ENCODE data around the gene STPG4. TPM values are rescaled to one million over a fixed set of nuclear protein-coding genes. Genes with fewer than 3 reads are reported as not detected.

The STPG4 gene
- total RNA-seq, 1 donor from 2014 or later: 0.50 TPM

DNA sequence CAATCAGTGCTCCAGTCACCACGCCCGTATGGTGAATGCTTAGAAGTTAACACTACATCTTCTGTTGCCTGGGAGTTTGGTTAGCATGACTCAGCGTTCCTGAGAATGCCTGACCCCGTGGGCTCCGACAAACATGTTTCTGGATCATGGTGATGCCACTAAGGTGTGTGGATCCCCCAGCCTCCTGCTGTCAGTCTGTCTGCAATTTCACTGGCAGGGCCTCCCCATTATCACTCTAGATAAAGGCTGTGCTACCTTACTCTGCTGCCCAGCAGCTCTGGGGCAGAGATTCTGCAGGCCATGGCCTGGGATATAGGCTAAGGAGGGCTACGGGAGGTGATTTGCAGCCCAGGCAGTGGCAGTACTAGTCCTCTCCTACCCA, 66.0 kb downstream of the STPG4 start:
- intact Hi-C loops (cut with micrococcal nuclease): no loop called here

DNA sequence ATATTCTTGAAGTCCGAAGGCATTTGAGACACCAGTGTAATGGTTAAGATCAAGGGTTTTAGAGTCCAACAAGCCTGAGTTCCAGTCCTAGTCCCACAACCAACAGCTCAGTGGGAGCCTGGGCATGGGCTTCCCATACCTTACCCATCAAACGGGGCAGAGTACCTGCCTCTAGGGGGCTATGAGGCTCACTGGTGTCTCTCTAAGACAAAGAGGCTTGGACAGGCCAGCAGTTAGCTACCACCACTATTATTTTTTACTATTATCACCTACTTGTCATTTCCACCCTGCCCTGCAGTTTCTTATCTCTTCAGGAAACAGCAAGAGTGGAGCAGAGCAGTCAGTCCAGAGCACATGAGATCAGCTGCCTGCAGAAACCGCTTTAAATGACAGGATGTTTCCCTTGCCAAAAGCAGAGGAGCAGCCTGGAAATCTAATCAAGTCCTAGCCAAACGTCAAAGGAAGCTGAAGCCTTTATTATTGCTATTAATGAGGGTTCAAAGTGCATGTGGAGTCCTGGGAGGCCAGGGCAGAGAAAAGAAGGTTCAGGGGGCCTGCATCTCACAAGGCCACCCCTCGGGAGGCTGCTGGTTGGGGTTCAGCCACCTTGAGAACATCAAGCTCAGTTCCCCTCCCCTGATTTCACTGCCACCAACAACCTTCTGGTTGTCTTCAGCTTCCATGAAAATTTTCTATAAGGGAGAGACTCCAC, 66.6 kb downstream of the STPG4 start:
- intact Hi-C loops (cut with micrococcal nuclease): no loop called here

DNA sequence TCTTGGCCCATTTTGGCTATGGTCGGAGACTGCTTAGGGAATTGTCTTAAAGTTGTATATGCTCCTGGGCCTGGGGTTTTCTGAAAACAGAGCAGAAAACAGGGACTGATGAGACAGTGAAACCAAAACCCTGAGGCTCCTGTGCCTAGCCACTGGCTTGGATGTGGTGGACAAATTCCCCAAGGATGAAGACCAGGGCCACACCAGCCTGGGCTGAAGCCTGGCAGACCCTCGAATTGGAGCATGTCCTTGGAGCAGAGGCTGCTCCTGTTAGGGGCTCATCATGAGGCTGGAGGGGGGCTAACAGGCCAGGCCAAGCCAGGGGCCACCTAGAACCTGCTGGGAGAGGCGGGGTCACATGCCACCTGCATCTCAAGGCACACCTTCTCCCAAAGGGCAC, 68.1 kb downstream of the STPG4 start:
- intact Hi-C loops (cut with micrococcal nuclease): no loop called here

DNA sequence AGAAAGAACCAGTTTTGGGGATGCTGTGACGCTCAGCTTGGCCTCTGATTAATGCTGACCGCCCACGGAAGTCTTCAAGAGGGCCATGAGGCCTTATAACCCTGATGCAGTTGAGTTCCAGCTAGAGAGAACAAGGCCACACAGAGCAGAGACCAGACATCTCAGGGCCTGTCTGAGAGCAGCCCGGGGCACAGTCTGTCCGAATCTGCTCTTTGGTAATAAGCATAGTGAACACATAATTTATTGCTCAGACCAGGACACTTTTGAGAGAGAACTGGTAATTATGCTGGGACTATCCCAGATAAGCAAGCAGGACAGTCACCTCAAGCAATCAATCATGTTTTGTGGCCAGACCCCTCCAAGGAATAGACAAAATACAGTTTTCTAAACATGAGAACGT, 68.5 kb downstream of the STPG4 start:
- intact Hi-C loops (cut with micrococcal nuclease): no loop called here

DNA sequence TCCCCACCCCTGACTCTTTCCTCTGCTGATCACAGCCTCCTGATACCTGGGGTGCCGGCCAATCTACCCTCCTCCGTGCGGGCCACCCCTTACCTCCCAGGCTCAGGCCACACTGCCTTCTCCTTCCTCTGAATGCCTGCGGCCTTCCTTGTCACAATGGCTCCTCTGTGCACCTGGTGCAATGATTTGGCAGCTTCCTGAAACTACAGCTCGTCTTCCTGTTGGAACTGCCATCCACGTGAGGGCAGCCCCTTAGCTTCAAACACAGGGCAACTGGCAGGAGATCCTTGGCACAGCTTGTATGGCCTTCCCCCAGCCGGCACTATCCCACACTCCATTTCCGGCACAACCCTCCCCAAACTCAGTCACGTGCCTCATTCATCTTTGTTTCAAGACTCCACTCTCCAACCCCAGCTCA, 69.0 kb downstream of the STPG4 start:
- intact Hi-C loops (cut with micrococcal nuclease): no loop called here

DNA sequence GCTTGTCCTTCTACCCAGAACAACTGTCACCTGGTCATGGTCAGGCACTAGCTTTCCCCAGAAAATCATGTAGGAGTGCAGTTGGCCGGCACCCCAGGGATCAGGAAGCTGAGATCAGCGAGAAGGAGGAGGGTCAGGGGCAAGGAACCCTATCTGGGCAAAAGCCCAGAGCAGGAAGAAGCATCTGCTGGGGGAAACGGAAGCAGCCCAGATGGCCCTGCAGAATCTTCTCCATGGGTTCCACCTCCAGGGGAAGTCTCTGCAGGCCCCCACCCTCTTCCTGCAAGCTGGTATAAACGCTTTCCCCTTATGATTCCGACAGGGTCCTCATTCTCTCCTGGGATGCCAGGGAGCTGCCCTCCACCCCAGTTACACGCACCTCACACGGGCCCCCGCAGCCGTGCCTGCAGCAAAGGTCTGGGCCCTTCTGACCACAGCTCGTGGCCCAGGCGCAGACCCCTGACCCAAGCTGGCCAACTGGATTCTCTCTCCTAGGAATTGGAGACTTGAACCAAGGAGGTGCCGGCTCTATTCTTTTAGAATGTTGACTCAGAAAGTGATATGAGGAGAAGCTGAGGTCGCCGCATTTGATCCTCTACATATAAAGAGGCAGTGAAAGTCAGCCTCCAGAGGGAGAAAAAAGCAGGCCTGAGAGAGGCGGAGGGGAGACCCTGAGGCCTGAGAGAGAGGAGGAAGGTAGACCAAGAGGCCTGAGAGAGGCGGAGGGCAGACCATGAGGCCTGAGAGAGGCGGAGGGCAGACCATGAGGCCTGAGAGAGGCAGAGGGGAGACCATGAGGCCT, 71.0 kb downstream of the STPG4 start:
- intact Hi-C loops (cut with micrococcal nuclease): no loop called here

DNA sequence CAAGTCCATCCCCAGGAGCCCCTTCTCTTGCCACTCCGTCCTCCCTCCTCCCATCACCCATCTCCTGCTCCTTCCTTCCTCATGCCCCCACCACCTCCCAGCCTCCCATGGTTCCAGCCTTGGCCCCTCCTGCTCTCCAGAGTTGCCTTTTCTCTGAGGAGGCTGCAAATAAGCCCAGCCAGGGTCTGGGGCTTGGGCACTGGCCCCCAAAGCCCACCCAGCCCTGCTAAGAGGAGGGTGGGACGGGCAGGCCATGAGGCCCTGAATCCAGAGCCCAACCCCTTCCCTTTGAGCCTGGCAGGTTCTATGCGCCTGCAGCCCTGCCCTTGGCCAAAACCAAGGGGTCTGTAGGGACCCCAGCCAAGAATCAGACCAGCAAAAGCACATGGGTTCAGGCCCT, 71.6 kb downstream of the STPG4 start:
- intact Hi-C loops (cut with micrococcal nuclease): no loop called here

DNA sequence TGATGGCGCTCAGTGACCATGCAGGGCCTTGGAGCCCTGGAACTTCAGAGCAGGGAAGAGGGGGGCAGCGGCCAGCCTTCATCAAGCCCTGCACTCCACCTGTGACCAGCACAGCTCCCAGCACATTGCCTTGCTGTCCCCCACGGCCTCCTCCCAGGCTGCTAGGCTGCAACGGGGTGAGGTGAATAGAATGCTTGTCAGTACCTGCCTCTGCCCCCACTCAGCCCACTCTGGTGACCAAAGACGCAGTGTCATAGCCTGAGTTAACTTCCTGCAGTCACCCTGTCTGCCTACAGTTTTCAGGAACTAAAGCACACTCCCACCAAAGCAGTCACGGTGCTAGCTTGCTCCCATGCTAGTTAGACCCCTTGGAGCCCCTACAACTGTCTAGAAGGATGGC, 72.1 kb downstream of the STPG4 start:
- intact Hi-C loops (cut with micrococcal nuclease): no loop called here

DNA sequence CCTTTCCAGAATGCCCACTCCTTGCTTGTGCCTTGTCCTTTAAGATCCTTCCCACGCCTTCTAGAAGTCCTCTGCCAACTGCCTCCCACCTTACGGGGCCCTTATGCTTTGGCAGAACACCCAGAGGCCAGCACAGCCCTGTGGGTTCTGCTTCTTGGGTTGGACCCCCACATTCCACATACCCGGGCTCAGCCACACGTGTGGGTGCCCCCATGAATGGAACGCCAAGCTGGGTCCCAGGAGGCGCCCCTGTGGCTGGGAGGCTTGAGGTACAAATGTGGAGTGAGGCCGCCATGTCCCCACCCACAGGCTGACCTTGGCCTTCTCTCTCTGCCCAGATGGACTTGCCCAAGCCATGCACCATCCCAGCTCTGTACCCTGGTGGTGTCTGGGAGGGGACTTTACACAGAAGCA, 74.2 kb downstream of the STPG4 start:
- intact Hi-C loops (cut with micrococcal nuclease): no loop called here

DNA sequence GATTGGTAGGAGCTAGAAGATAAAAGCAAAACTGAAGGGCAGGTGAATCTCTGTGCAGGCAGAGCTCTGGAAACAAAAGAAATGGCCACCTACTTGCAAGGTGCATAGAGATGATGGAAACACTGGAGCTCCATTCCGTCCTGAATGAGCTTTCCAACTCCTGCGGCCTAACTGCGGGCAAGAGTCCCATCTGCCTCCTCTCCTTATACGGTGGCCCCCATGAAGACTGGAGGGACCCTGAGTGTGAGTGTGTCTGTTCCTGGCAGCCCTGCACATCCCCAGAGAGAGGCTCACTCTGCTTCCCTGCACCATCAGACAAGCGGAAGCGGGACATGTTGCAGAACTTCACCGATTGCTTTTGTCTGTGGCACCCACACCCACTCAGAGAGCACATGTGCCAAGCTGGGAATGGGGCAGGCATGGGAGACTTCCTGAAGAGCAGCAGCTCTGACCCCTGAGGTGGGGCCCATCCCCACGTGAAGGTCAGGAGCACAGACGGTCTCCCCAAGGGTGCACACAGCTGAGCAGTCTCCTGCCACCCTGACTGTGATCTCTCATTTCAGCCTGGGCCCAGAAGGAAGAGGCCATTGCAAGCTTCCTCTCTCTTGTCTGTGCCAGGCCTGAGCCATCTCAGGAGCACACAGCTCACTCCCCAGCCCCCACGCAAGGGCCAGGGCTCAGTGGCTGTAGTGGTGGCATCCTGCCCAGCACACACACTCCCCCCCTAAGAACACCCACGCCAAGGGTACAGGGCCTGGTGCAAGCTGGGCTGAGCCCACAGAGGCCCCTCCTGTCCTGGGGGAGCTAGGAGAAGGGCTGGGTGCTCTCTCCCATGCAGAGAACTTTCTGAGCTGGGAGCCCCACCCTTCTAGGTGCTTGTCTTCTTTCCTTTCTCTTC, 75.3 kb downstream of the STPG4 start:
- intact Hi-C loops (cut with micrococcal nuclease): no loop called here

DNA sequence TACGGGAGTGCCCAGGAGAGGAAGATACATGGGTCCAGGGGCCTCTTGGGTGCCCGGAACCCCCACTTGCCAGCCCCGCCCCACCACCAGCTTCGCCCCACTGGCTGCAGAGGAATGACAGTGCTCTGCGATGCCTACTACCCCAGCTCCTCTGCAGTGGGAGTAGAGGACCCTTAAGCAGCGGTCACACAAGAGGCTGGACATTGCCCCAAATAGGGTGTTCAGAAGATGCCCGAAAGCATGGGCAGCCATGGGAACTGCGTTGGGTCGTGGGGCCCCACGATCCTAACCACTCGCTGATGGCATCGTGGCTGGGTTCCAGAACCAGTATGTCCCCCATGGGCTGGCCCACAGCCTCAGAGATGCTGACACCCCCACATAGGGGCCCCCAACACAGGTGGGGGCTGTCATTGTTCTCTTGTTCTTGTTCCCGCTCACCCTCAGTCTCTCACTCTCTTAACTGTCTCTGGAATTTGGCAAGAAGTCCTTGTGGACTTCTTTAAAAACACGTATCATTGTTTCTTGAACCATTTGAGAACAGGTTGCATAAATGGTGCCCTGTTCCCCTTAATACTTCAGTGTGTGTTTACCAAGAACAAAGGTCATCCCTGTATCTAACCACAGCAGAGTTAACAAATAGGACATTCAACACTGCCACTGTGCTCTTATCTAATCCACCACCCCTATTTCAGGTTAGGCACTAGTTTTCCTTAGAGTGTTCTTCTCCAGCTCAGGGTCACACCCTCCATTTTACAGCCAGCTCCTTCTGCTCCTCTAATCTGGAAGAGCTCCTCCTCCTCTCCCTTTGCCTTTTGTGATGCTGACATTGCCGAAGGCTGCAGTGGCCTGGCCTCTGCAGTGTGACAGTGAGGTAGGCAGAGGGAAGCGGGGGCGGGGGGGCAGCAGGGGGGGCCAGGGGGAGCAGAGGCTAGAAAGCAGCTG, 76.3 kb downstream of the STPG4 start:
- intact Hi-C loops (cut with micrococcal nuclease): no loop called here

DNA sequence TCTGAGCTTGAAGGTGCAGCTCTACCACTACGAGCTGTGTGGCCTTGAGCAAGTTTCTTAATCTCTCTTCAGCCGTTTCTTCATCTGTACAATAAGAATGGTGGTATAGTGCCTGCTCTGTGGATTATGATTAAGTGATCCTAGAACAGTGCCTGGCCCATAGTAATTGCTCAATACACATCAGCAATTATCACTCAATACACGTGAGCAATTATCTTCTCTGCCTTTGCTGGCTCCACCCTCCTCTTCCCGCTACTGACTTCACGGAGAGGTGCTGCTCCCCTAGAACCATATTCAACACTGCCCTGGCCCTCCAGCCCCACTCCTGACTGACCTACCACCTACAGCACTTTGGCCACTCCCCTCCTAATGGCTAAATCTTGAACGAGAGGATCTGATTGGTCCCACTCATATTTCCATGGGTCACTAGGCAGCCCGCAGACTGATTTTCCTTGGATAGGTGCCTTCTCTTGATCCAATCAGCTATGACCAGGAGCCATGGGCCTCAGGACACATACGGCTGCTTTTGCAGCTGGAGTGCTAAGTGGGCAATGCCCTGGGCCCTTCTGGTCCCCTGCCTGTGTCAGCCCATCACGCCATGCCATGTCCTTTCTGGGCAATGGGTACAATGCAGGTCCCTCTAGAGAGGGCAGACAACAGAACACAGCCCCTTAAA, 77.5 kb downstream of the STPG4 start:
- intact Hi-C loops (cut with micrococcal nuclease): no loop called here

DNA sequence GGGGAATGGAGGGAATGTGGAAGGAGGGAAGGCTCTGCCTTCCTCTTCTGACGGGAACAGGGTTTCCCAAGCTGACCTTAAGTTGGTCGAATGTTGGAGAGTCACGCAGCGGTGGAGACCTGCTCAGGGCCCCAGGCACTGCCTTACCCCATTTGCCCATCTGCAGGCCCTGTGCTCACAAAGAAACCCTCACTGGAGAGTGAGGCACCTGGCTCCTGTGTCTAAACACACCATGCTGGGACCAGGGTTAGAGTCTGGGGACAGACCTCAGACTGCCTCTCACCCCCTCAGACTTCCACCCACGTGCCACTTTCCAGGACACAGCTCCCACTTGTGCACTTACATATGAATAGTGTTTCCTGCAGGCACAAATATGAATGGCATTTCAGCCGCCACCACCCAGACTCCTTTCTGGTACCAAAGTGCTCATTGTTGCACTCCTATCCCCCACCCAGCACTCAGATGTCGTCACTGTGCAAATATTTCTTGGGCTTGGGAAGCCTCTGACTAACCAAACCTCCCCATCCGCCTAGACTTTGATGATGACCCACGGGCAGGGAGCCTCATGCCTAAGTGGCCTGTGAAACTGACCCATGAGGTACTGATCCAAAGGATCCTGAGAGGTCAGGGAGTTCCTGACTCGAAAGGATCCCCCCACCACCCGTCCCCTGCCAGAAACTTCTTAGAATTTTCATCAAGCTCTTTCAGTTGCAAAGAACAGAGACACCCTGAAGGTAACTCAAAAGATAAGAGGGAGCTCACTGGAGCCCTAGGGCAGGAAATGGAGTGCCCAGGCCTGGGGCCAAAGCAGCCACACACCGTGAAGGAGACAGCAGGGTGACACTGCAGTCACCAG, 78.3 kb downstream of the STPG4 start:
- intact Hi-C loops (cut with micrococcal nuclease): no loop called here

DNA sequence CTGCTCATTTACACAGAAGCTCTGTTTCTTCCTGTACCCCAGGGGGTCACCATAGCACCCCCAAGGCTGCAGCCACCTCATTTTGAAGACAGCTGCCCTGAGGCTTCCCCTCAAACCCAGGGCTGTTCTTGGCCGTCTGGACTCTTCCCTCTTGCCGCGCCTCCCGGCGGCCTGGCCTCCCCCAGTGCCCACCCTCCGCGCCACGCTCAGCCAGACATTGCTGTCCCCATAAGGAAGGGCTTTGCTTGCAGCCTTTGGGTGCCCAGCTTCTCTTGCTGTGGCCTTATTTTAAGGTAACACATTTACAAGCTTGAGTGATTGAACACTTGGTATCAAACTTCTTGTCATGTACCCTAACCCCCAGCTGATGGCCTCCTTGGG, 79.0 kb downstream of the STPG4 start:
- intact Hi-C loops (cut with micrococcal nuclease): no loop called here

DNA sequence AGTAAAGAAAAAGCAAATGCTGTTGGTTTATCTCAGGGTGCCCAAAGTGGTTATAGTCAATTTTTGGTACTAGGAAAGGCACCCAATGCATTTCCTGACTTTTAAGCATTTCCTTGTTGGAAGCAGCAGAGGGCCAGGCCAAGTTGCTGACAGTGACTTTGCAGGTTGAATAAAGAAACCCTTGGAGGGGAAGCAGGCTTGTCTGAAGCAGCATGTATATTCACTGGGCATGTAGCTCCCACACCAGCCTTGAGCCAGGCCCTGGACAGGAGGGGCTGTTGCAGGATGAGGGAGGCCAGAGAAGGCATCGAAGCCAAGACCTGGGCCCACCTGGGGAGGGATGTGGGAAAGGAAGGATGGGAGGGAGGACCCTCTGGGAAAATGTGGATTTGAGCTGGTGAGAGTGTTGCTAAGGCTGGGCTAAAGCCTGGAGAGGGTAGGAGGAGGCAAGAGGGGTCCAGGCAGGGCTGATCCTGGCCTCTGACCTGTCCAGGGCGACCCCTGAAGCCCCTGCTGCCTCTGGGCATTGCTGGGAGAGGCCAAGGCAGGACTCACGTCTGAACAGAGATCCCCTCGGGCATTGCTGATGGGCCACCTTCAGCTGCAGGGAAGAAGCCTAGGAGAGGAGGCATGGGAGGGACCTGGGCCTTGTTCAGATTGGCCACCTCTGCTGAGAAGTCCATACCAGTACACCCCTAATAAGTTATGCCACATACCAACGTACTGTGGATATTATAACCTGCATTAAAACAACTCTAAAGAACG, 79.6 kb downstream of the STPG4 start:
- intact Hi-C loops (cut with micrococcal nuclease): no loop called here

DNA sequence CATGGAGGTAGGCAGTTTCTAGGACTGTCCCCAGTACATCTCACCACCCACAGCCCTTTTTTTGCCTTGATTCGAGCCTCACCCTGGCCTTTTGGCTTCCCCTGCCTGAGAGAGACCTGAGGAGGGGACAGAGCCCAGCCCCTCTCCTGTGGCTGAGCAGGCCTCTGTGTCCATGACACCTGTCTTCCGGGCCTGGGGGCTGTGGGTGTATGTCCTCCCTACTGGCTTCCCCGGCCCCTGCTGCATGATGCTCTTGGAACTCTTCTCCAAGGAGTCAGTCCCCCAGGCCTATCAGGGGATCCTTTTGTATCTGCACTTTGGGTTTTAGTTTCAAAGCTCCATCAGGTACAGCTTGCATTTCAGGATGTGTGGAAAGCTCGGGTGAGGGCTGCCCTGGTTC, 80.4 kb downstream of the STPG4 start:
- intact Hi-C loops (cut with micrococcal nuclease): no loop called here

DNA sequence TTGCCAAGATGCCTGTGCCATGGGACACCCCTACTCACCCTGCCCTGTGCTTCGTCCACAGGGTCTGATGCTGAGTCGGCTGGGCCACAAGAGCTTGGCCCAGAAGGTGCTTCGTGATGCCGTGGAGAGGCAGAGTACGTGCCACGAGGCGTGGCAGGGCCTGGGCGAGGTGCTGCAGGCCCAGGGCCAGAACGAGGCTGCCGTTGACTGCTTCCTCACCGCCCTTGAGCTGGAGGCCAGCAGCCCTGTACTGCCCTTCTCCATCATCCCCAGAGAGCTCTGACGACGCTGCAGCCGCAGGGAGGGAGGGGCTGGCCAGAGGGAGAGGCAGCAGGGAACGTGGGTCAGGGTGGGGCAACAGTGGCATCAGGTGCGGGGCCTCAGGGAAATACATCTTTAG, 81.5 kb downstream of the STPG4 start:
- intact Hi-C loops (cut with micrococcal nuclease): no loop called here

DNA sequence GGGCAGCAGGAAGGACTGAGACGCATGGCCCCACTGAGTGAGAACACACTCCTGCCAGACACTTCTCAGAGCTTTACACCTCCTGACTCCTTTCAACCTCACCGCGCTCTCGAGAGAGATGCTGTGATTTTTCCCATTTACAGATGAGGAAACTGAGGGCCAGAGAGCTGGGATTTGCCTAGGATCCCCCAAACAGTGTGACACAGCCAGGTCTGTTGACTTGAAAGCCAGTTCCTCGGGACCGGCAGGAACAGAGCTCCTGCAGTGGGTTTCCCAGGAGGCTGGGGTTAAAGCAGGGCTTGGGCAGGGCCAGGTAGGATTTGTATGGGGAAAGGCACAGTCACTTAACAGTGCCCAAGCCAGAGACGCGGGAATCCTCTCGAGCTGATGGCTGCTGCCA, 81.9 kb downstream of the STPG4 start:
- intact Hi-C loops (cut with micrococcal nuclease): no loop called here

DNA sequence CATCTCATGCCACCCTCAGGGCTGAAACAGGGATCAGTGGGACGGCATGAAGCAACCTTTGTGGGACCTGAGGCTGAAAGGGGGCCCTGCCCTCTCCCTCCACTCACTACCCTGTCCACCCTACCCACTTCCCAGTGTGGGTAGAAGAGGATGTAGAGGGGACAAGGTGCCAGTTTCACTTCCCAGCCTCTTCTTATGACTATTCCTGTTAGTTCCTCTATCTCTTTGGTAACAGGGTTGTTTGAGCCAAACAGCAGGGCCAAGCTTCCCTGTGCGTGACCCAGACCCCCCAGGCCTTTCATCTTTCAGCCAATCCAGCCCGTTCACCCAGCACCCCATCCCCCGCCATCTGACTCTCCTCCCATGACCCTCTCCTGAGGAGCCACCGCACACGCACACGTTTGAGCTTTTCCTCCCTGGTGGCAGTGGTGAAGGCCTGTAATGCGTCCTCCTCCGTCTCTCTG, 82.3 kb downstream of the STPG4 start:
- intact Hi-C loops (cut with micrococcal nuclease): no loop called here

Measured in T-helper 2 cell treated with Interferon-gamma antibody and Interleukin-4, amounts not matched to agents 100 ng/mL and 5 ng/mL, for 36 hours (primary cell).